ENCODE results near the gene DIP2A.
A peak's percentile ranks its signal among the peaks of the same experiment; 100 is the strongest.
"Not testable (repeated sequence)": the region's sequence is repeated elsewhere in the genome, so short reads cannot be mapped to it uniquely, and the experiment has no call there.

The DIP2A gene

DNA sequence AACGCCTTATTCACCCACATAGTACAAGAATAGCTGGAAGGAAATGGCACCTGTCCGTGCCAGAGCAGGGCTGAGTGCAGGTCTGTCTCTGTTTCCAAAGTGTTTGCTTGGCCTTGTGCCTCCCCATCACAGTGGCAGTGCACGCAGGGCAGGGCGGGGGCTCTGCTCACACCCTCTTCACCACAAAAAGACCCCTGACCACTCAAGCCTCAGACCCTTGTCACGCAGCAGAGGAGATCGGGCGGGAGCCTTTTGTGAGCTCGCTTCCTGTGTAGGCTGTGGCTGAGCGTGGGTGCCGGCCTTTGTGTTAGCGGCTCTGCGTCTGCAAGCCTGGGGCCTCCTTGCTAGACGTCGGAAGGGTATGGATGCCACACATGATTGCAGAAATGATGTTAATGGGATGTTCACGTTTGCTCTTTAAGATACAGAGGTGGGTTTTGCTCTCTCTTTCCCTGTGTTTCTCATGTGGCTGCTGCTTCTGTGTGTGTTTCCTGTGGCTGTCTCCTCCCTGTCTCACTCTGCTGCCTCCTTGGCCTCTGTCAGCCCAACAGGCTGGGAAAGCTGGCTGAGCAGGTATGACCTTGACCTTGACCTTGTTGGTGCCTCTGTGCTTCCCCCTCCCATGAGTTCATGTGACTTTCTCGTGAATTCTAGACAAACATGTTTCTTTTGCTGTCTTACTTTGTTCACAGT is 100.7 kb downstream of the DIP2A start:
- no peak for DNase-seq

GRCh38 chr21:46560568-46561444 is 102.1 kb downstream of the DIP2A start:
- no peak for DNase-seq

DNA sequence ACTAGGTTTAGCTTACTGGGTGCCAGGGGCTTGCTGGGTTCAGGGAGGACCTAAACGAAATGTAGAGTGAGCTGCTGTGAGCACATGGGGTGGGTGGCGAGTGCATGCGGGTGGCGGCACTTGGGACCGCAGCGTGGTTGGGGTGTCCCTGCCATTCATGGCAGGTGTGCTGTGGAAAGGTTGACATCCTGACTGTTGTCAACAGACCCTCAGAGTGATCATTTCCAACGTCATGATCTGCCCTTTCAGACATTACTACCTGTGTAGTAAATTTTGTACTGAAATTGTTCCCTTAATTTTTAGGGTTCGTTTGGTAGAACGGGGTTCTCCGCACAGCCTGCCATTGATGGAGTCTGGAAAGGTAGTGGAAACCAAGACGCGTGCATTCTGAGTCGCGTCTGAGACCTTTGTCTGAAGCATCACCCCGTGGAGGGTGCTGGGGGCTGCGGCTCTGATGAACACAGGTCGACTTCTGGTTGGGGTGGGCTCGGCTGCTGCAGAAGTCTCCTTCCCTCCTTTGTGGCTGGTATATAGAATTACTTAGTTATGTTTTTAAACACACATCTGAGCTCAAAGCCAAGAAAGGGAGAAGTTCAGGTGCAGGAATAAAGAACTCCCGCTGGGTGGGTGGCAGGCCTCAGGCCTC is 102.9 kb downstream of the DIP2A start:
- DNase-seq, result no peak

DNA sequence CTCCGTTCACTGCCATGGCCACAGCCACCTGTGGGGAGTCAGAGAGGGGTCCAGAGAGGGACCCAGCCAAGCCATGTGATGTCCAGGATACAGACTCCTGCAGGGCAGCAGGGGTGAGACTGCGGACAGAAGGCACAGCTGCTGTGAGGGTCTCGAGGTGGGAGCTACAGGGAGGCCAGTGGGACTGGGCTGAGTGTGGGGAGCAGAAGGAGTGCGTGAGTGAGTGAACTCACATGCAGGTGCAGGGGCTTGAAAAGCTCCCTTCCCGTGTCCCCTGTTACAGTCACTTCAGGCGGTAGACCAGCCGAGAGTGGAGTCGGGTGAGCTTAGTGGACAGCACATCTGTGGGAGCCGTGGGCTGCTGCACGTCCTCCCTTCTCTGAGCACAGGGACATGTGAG is 103.8 kb downstream of the DIP2A start:
- no peak for DNase-seq

- DNase-seq, result no peak
These were observed 104.4 kb downstream of the DIP2A start for GRCh38 chr21:46562964-46563607.

GRCh38 chr21:46564391-46564790 is 105.7 kb downstream of the DIP2A start:
- DNase-seq, result no peak

DNA sequence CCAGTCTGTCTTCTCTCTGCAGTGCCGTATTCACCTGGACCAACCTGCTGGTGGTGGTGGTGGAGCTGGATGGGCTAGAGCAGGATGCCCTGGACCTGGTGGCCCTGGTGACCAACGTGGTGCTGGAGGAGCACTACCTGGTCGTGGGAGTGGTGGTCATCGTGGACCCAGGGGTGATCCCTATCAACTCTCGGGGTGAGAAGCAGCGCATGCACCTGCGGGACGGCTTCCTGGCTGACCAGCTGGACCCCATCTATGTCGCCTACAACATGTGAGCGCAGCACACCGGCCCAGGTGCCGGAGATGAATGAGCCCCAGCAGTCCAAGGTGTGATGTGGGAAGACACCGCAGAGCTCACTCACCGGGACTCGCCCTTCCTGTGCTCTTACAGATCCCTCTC is 108.7 kb downstream of the DIP2A start:
- no peak for DNase-seq

GRCh38 chr21:46568562-46568961 is 109.9 kb downstream of the DIP2A start:
- no peak for DNase-seq

DNA sequence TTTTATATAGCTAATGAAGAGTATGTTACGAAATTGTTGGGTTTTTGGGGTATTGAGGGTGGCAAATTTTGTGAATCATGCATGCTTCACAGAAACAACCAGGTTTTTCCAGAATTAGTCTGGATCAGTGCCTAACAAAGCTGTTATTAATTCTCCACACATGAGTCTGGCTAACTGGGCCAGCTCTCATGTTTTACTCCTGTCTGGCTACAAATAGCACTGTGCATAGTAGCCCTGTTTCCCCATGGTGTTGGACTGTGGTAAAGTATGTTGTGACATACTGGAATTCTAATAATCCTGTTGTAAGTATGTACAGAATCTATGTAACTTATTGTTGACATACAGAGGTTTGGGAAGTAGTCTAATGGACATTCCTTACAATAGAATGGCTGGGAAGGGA is 110.4 kb downstream of the DIP2A start:
- DNase-seq, result peak; percentile 49

DNA sequence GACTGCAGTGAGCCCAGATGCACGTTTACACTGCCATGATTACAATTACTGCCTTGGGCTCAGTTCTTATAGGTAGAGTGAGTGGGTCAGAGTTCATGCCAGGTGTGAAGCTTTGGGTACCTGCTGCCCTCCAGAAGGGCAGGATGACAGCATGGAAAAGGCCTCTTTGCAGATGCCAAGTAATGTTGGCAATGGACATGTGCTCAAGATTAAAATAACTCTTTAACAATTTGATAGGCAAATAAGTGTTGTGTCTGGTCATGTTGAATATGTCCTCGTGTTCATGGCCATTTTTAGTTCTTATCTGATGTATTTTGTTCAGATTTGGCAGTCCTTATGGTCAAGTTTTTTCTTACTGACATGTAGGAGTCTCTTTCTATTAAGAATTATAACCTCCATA is 111.4 kb downstream of the DIP2A start:
- no peak for DNase-seq

GRCh38 chr21:46570631-46571030 is 111.9 kb downstream of the DIP2A start:
- no peak for DNase-seq

- peak; percentile 31 for DNase-seq
These were observed 114.2 kb downstream of the DIP2A start for GRCh38 chr21:46572850-46573249.

GRCh38 chr21:46577786-46578185 is 119.1 kb downstream of the DIP2A start:
- DNase-seq, result not testable (repeated sequence)

GRCh38 chr21:46579394-46579793 is 120.7 kb downstream of the DIP2A start:
- DNase-seq, result not testable (repeated sequence)

- DNase-seq, result no peak
These were observed 123.2 kb downstream of the DIP2A start for GRCh38 chr21:46581780-46582307.

GRCh38 chr21:46585191-46585953 is 126.7 kb downstream of the DIP2A start:
- no peak for DNase-seq

DNA sequence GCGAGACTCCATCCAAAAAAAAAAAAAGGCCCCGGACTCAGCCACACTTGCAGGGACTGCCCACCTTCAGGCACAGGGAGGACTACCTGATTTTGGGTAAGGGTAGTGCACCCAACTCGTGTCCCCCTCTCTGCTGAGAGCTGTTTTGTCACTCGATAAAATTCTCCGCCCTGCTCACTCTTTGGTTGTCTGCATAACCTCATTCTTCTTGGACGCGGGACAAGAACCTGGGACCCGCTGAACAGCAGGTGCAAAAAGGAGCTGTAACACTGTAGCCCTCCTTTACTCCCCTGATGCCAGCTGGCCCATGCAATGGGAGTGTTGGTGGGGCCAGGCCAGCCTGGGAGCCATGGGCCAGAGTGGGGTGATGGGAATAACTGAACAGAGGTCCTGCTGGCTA is 135.6 kb downstream of the DIP2A start:
- DNase-seq, result no peak

GRCh38 chr21:46596201-46596600 is 137.5 kb downstream of the DIP2A start:
- DNase-seq, result no peak

DNA sequence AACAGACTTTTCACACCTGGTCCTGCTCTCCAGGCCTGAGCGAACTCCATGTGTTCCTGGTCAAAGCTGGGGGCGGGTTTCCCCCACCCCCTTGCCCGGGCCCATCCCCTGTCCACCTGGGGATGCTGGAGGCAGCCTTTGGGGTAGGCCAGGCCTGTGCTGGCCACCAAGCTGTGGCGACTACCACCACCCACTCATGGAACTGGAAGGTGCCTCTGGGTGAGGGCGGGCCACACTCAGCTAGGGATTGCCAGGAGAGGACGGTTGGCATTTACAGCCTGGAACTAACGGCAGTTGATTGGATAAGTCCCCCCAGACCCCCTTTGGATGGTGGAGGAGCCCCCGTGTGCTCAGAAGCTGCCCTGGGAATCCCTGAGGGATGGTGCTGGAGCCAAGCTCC is 138.3 kb downstream of the DIP2A start:
- DNase-seq, result no peak

DNA sequence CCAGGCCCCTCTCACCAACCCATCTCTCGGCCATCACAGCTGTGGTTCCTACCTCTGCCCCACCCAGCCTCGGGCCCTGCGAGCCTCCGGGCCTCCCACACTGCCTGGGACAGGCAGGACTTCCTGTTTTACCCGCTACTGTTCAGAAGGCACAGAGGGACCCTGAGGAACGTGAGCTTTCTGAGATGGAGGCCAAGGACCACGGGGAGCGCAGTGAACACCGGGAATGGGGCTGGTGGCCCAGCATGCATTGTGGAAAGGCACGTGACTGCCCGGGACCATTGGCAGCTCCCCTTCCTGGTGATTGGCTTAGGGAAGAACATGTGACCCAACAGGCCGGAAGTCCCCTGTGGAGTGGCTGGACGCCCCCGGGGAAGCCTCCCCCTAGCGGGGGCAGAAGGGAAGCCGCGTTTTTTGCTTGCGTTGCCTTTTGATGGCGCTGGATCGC is 139.2 kb downstream of the DIP2A start:
- DNase-seq, result no peak

GRCh38 chr21:46598581-46599572 is 140.2 kb downstream of the DIP2A start:
- no peak for DNase-seq

All from inflammatory macrophage treated with lipopolysaccharide for 4 hours (primary cell).